Stimulated activated naive CD4-positive, alpha-beta T cell (primary cell): ENCODE measurements around the gene KCNJ15.

ENCODE experiments used
- DNase-seq, 6 experiments: peaks; one replicate each; lab custom pipeline; 2025; lab: John Stamatoyannopoulos, UW

The KCNJ15 gene

DNA sequence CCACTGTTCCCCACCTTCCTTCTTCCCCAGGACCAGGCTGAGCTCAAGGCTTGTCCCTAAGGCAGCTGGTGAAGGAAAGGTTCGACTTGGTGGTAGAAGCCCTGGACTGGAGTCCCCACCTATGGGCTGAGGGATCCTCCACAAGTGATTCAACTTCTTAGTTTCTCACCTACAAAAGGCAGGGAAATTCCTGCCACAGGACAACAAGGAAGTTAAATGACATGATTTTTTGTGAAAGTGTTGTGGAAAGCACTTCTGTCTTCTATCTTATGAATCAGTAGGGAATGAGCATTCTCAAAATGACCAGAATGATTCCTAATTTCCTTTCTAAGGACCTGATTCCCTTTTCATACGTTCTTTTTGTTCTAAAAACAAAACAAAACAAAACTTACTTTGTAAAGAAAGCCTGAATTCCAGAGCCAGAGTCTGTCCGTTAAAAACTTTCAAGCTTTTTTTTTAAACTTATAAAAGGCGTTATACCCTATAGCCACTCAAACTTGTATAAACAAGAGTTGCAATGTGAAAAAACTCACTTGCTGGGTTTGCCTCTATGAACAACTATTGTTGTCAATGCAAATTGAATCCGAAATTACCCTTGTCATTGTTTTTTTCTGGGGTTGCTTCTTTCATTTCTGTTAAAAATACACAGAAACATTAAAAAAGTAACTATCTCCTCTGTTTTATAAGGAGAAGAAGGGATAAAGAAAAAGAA is 12.2 kb downstream of the KCNJ15 start:
- DNase-seq, result no peak

- no peak for DNase-seq
Measured at GRCh38 chr21:38269576-38269936, 12.8 kb downstream of the KCNJ15 start.

GRCh38 chr21:38272215-38272614 is 15.4 kb downstream of the KCNJ15 start:
- no peak for DNase-seq

- no peak for DNase-seq
Measured at GRCh38 chr21:38273745-38274542, 17.2 kb downstream of the KCNJ15 start.

GRCh38 chr21:38277501-38278131 is 20.8 kb downstream of the KCNJ15 start:
- DNase-seq, result no peak

DNA sequence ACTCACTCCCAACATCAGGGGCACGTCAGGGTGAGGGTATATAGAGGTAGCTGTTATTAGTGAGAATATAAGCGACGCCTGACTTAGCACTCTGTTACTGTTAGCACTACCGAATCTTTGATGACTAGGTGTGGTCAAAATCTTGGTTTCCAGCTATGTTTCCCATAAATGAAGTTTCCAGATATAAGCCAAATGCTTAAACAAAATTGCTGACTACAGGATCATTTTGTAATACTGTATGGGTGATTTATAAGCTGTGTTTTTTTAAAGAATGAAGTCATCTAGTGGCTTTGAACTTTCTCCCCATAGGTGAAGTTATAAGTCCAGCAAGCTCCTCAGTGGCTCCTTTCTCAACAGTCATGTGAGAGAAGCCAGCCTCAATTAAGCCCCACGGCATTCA is 23.7 kb downstream of the KCNJ15 start:
- no peak for DNase-seq

GRCh38 chr21:38280867-38281266 is 24.1 kb downstream of the KCNJ15 start:
- no peak for DNase-seq

DNA sequence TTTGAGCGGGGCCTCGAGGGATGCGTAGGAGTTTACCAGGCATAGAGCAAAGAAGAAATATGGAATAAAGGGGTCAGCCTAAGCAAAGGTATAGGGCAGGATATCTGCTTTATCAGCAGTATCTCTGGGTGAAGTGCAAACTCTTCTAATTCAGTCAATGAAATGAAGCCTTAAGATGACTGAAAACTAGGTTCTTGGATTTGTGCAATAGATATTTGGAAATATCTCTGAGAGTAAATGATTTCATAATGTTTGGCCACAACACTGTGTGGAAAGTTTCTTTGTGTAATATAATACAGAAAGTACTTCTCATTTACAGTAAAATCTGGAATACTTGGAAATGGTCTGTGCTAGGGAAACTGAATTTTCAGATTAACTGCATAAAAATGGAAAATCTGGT is 26.1 kb downstream of the KCNJ15 start:
- no peak for DNase-seq

GRCh38 chr21:38284216-38284615 is 27.4 kb downstream of the KCNJ15 start:
- no peak for DNase-seq

DNA sequence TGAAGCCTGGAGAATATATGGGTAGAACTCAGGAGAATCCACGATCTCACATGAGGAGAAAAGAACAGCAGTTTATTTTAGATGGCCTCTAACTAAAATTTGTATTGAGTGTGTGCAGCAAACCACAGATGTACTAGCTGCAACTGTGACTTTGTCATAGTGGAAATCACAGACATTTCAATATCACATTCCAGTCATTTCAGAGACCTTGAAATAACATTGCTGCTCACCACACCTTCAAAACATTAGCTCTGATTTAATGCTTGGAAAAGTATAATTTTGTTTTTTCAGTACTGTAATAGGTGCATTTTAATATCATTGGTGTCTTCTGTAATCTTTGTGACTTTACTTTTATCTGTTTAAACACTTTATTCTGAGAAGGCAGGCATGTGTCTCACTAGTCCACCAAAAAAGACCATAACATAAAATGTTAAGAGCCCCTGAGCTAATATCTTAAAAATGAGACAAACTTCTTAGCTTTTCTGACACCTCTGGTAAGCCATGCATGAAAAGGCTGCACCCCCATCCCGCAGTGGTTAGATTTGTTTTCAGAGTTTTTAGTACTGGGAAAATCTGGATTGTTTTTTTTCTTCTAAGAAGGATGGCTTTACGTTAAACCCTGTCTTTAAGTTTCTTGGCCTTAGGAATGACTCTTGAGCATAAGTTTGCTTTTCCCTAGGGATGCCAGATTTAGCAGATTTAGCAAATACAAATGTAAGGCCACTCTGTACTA is 30.1 kb downstream of the KCNJ15 start:
- DNase-seq, result no peak

DNA sequence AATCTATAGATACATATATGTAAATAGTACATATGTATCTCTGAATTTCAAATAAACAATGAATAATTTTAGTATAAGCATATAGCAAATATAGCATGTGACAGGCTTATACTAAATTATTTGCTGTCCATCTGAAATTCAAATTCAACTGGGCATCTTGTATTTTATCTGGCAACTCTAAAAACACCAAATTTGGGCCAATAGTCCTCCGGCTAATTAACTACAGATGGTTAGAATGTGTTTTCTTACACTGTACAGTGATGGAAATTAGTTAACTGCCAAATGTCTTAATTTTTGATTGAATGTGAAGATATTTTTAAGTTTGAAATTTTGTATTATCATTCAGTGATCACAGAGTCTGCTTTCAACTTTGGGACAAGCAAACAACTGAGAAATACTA is 30.7 kb downstream of the KCNJ15 start:
- DNase-seq, result no peak

- no peak for DNase-seq
Measured at GRCh38 chr21:38289705-38290485, 33.1 kb downstream of the KCNJ15 start.

GRCh38 chr21:38290809-38291208 is 34.0 kb downstream of the KCNJ15 start:
- no peak for DNase-seq

DNA sequence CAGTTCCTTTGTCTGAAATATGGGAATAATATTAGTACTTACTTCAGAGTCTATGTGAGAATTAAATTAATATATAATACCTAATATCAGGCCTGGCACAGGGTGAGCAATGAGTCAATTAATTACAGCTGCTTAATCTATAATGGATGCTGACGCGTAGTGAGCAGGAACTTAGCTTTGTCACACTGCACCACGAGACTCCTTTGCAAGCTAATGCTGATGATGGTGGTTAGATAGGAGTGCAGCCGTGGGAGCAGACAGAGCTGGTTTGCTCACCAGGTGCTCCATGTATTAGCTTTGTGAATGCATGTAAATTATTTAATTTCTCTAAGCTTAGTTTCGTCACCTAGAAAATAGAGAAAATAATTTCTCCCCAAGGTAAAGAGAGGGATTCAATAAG is 35.1 kb downstream of the KCNJ15 start:
- DNase-seq, result no peak

DNA sequence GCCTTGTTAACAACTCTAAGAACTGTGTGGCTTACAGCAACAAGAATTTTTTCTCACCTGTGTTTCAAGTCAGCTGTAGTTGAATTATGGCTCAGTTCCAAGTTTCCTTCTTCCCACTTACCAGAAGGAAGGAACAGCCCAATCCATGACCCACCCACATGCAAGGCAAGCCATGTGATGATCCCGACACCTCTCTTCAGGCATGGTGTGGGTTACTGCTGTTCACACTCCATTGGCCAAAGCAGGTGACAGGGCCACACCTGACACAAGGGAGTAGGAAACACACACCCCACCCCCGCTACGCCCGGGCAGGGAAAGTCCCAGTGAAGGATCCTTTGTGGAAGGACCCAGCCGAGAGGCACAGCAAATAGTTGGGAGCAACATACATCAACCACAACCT is 36.3 kb downstream of the KCNJ15 start:
- DNase-seq, result no peak

- no peak for DNase-seq
Measured at GRCh38 chr21:38293765-38294164, 37.0 kb downstream of the KCNJ15 start.

DNA sequence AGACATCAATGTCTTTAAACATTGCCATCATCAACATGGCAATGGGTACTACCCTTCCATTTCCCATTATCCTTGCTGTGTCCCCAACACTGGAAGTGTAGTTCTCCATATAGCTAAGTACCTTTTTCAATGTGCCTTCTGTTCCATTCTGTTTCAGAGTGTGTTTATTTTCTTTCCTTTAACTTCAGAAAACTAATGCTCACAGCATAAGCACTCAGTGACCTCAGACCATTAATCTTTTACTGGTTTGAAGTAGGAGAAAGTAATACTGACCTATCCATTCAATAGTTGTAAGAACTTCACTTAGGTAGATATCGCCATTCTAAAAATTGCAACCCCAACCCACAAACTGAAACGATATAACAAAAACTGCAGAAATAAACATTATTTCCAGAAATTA is 37.8 kb downstream of the KCNJ15 start:
- no peak for DNase-seq

GRCh38 chr21:38295997-38296764 is 39.4 kb downstream of the KCNJ15 start:
- no peak for DNase-seq

- no peak for DNase-seq
Measured at GRCh38 chr21:38297194-38297631, 40.4 kb downstream of the KCNJ15 start.

DNA sequence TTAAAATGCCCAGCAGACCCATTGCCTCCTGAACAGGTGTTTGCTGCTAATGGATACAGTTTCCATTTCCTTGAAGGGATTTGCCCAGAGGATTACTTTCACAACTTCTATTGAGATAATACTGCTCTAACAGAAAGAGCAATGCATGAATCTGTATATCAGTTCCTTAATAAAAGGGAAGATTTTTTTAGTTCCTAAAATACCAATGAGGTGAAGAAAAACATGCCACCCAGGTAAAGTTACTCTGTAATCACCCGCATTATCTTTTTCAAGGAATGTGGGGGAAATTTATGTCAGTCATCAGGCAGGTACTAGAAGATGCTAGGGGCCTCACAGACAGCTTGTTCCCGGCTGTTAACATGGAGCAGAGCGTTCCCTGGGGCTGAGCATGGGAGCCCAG is 41.1 kb downstream of the KCNJ15 start:
- no peak for DNase-seq

GRCh38 chr21:38298832-38299231 is 42.0 kb downstream of the KCNJ15 start:
- DNase-seq, result no peak
